Activated CD4-positive, alpha-beta T cell treated with anti-CD3 and anti-CD28 coated beads, Interleukin-2, amount 50 U/mL, for 1 hour (primary cell): Measurements from ENCODE around the gene NRAP.

ENCODE experiments used
- DNase-seq: peaks from one replicate; pipeline ENCODE4 v3.0.0-alpha.2; 2020

NRAP gene

GRCh38 chr10:113663908-113664307 is at the start of gene NRAP:
Gene NRAP, minus strand, starts transcription at chr10:113664041. Its CDS starts 159 bp downstream, at chr10:113663882.
- DNase-seq: no peak

GRCh38 chr10:113713640-113713982 is 49.8 kb upstream of the NRAP start:
- no peak for DNase-seq

GRCh38 chr10:113712755-113713639 is 49.2 kb upstream of the NRAP start:
- no peak for DNase-seq

- no peak for DNase-seq
Observed at GRCh38 chr10:113712024-113712423, 48.2 kb upstream of the NRAP start.

- DNase-seq: no peak
Observed at GRCh38 chr10:113711142-113711541, 47.3 kb upstream of the NRAP start.

- DNase-seq: no peak
Observed at GRCh38 chr10:113709221-113709838, 45.5 kb upstream of the NRAP start.

- no peak for DNase-seq
Observed at GRCh38 chr10:113708640-113709039, 44.8 kb upstream of the NRAP start.

- no peak for DNase-seq
Observed at GRCh38 chr10:113706623-113707022, 42.8 kb upstream of the NRAP start.

GRCh38 chr10:113705344-113705652 is 41.5 kb upstream of the NRAP start:
- no peak for DNase-seq

- DNase-seq: peak; percentile 10
Observed at GRCh38 chr10:113704637-113705343, 40.9 kb upstream of the NRAP start.

- no peak for DNase-seq
Observed at GRCh38 chr10:113697595-113697994, 33.8 kb upstream of the NRAP start.

- DNase-seq: no peak
Observed at GRCh38 chr10:113695691-113696090, 31.9 kb upstream of the NRAP start.

GRCh38 chr10:113693348-113693747 is 29.5 kb upstream of the NRAP start:
- no peak for DNase-seq

- DNase-seq: no peak
Observed at GRCh38 chr10:113692271-113692670, 28.4 kb upstream of the NRAP start.

- DNase-seq: no peak
Observed at GRCh38 chr10:113691381-113691780, 27.5 kb upstream of the NRAP start.

GRCh38 chr10:113690749-113691148 is 26.9 kb upstream of the NRAP start:
- DNase-seq: no peak

- no peak for DNase-seq
Observed at GRCh38 chr10:113689574-113689973, 25.7 kb upstream of the NRAP start.

- no peak for DNase-seq
Observed at GRCh38 chr10:113689057-113689456, 25.2 kb upstream of the NRAP start.

GRCh38 chr10:113687037-113687436 is 23.2 kb upstream of the NRAP start:
- DNase-seq: no peak

- DNase-seq: no peak
Observed at GRCh38 chr10:113686028-113686427, 22.2 kb upstream of the NRAP start.

GRCh38 chr10:113683300-113683699 is 19.5 kb upstream of the NRAP start:
- DNase-seq: no peak

GRCh38 chr10:113681533-113682470 is 18.0 kb upstream of the NRAP start:
- no peak for DNase-seq
